Breast epithelium (tissue), 4 donors: ENCODE data around the gene TMTC2. TPM values are rescaled to one million over a fixed set of nuclear protein-coding genes. Genes with fewer than 3 reads are reported as not detected.

Experiments
- DNase-seq, 2 donors: peaks; one replicate each; pipeline ENCODE4 v3.0.0-alpha.2; 2019; ENCODE audit warnings: low spot score in 2 of 2
- H3K27ac ChIP-seq, 2 donors: fragments of 200-600 bp; sonication (generic) in 1 of 2; one replicate each; pipeline ENCODE4 v1.5.1; 2016 to 2019; ENCODE audit warnings: mild to moderate bottlenecking in 1 of 2
- H3K27me3 ChIP-seq, 2 donors: fragments of 200-600 bp; sonication (generic) in 1 of 2; one replicate each; pipeline versions ENCODE4 v1.5.1 to v1.6.0; 2017 to 2019; ENCODE audit warnings: control low read depth in 1 of 2, mild to moderate bottlenecking in 1 of 2
- H3K36me3 ChIP-seq: fragments of 200-600 bp; one replicate; pipeline ENCODE4 v1.5.1; 2019
- H3K4me1 ChIP-seq, 2 donors: fragments of 200-600 bp; sonication (generic); one replicate each; pipeline ENCODE4 v1.5.1; 2016 to 2019; ENCODE audit warnings: control low read depth in 1 of 2
- H3K4me3 ChIP-seq, 3 donors: fragments of 200-600 bp; sonication (generic); 1 replicate in 2 of 3; 2 replicates in 1 of 3; pipeline ENCODE4 v1.5.1; 2016 to 2019; ENCODE audit warnings: mild to moderate bottlenecking in 3 of 3, moderate library complexity in 2 of 3
- H3K9me3 ChIP-seq, 2 donors: fragments of 200-600 bp; sonication (generic) in 1 of 2; one replicate each; pipeline ENCODE4 v1.5.1; 2016 to 2019; ENCODE audit warnings: control low read depth in 1 of 2
- POLR2A ChIP-seq: fragments of 450-650 bp; IDR thresholded peaks from one replicate; pipeline ENCODE4 v1.6.1; 2016; ENCODE audit warnings: antibody characterized with exemption, mild to moderate bottlenecking, moderate library complexity
- POLR2AphosphoS5 ChIP-seq, 3 donors: sonication (generic); formaldehyde crosslinking; IDR thresholded peaks; one replicate each; pipeline ENCODE4 v1.6.1; 2017; ENCODE audit warnings: antibody characterized with exemption in 3 of 3
- intact Hi-C: fragments of 100-400 bp; cut with DNase I; formaldehyde crosslinking; loops from one replicate; pipeline ENCODE4 v1.15.1; 2023; ENCODE audit warnings: low total_unique reads
- total RNA-seq, 3 donors: library from RNA; depleted of rRNA; stranded (reverse); fragments of >200 nt; gene quantifications; one replicate each; pipeline ENCODE4 v1.1.0, GENCODE V29; 2016
- TF ChIP-seq, protein P1 (sequence below), 3 donors: fragments of 450-650 bp; IDR thresholded peaks; one replicate each; pipeline ENCODE4 v1.5.1; 2016 to 2017; ENCODE audit warnings: antibody characterized with exemption in 3 of 3, mild to moderate bottlenecking in 3 of 3, moderate library complexity in 3 of 3

The TMTC2 gene
- total RNA-seq, 3 donors from 2014 or later = 7.0 to 28.8 (median 19.3) TPM

DNA sequence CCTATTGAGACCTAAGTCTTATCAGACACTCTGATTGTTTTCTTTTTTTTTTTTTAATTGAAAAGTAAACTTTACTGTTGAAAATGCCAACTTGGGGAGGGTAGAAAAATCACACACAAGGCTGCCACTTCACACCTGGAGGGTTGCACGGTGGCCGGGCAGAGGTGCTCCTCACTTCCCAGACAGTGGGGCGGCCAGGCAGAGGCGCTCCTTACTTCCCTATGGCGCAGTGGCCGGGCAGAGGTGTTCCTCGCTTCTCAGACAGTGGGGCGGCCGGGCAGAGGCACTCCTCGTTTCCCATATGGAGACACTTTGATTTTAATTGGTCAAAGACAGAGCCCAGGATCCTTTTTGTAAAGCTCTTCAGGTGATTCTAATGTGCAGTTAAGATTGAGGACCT, 399.3 kb downstream of the TMTC2 start:
- Histone ChIP-seq H3K27ac (no peak overlapping the region), H3K4me3 (no peak overlapping the region), H3K9me3 (no peaks in the 10 kb centered on the region), H3K36me3 (no peaks in the 10 kb centered on the region), H3K4me1 (no peaks in the 10 kb centered on the region), H3K27me3 (no peaks in the 10 kb centered on the region)
- TF ChIP-seq POLR2AphosphoS5 (IDR thresholded peaks at IDR 0.05) = no peak
- no peak for TF ChIP-seq POLR2A
- TF ChIP-seq, protein P1, sequence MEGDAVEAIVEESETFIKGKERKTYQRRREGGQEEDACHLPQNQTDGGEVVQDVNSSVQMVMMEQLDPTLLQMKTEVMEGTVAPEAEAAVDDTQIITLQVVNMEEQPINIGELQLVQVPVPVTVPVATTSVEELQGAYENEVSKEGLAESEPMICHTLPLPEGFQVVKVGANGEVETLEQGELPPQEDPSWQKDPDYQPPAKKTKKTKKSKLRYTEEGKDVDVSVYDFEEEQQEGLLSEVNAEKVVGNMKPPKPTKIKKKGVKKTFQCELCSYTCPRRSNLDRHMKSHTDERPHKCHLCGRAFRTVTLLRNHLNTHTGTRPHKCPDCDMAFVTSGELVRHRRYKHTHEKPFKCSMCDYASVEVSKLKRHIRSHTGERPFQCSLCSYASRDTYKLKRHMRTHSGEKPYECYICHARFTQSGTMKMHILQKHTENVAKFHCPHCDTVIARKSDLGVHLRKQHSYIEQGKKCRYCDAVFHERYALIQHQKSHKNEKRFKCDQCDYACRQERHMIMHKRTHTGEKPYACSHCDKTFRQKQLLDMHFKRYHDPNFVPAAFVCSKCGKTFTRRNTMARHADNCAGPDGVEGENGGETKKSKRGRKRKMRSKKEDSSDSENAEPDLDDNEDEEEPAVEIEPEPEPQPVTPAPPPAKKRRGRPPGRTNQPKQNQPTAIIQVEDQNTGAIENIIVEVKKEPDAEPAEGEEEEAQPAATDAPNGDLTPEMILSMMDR (IDR thresholded peaks at IDR 0.05) = no peak
- intact Hi-C loops = no loop called here
- no peak for DNase-seq

DNA sequence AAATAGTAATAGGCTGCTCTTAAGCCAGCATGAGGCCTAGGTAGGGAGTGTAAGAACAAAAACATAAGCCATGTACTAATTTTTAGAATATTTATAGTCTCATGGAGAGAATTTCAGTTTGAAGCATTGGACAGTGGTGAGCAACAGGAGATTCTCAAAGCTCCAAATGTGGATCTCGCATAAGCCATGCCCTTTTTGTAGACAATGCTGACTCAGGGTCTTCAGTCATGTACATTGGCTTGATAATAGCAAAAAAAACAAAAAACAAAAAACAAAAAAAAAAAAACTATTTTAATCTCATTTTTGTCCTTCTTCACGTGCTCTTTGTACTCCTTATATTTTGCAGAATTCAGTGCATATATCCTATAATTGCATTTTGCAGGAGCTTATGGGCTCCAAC, 402.9 kb downstream of the TMTC2 start:
- Histone ChIP-seq H3K27me3 (no peaks in the 10 kb centered on the region), H3K36me3 (no peaks in the 10 kb centered on the region), H3K4me3 (no peak overlapping the region), H3K27ac (no peak overlapping the region), H3K9me3 (no peaks in the 10 kb centered on the region), H3K4me1 (no peaks in the 10 kb centered on the region)
- TF ChIP-seq, protein P1 (IDR thresholded peaks at IDR 0.05) = no peak
- TF ChIP-seq POLR2A (no peak), POLR2AphosphoS5 (IDR thresholded peaks at IDR 0.05) (no peak)
- DNase-seq = no peak
- intact Hi-C loops = no loop called here

- Histone ChIP-seq H3K27me3 (no peaks in the 10 kb centered on the region), H3K27ac (no peak overlapping the region), H3K9me3 (no peaks in the 10 kb centered on the region), H3K4me3 (no peak overlapping the region), H3K4me1 (no peaks in the 10 kb centered on the region), H3K36me3 (no peaks in the 10 kb centered on the region)
- TF ChIP-seq POLR2AphosphoS5 (IDR thresholded peaks at IDR 0.05) = no peak
- TF ChIP-seq, protein P1 (IDR thresholded peaks at IDR 0.05) = no peak
- no peak for TF ChIP-seq POLR2A
- DNase-seq = no peak
- intact Hi-C loops = no loop called here
Measured at GRCh38 chr12:83092129-83092528, 405.4 kb downstream of the TMTC2 start.

GRCh38 chr12:83092606-83093005, 405.9 kb downstream of the TMTC2 start:
- H3K4me3 ChIP-seq = no peak overlapping the region
- H3K27me3 ChIP-seq = no peaks in the 10 kb centered on the region
- no peaks in the 10 kb centered on the region for H3K4me1 ChIP-seq
- DNase-seq = no peak
- TF ChIP-seq POLR2AphosphoS5 (IDR thresholded peaks at IDR 0.05) (no peak), POLR2A (no peak)
- TF ChIP-seq, protein P1 (IDR thresholded peaks at IDR 0.05) = no peak
- H3K9me3 ChIP-seq = no peaks in the 10 kb centered on the region
- H3K36me3 ChIP-seq = no peaks in the 10 kb centered on the region
- intact Hi-C loops = no loop called here
- H3K27ac ChIP-seq = no peak overlapping the region

DNA sequence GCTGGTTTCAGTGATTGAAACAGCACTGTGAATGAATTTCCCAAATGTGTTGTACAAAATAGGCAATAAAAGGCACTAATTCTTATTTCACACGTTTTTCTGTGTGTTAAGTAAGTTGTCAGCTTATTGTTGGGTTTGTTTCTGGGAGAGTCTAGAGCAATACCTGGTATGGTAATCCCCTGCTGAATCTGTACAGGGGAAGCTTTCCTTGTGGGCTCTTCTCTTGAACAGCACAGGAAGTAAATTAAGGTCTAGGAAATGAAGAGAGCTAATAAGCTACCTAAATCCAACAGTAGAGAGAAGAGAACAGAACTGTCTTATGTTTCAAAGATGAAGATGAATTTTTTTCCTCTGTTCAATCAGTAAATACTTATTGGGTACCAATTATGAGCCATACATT, 406.7 kb downstream of the TMTC2 start:
- intact Hi-C loops = no loop called here
- Histone ChIP-seq H3K4me3 (no peak overlapping the region), H3K4me1 (no peaks in the 10 kb centered on the region), H3K27ac (no peak overlapping the region), H3K9me3 (no peaks in the 10 kb centered on the region), H3K27me3 (no peaks in the 10 kb centered on the region), H3K36me3 (no peaks in the 10 kb centered on the region)
- TF ChIP-seq, protein P1 (IDR thresholded peaks at IDR 0.05) = no peak
- no peak for TF ChIP-seq POLR2AphosphoS5 (IDR thresholded peaks at IDR 0.05)
- TF ChIP-seq POLR2A = no peak
- DNase-seq = no peak
